Measurements from ENCODE around the gene ARSG. TPM values are rescaled to one million over a fixed set of nuclear protein-coding genes. Genes with fewer than 3 reads are reported as not detected.

The ARSG gene
- total RNA-seq, 1 donor from 2014 or later: 10.4 TPM

DNA sequence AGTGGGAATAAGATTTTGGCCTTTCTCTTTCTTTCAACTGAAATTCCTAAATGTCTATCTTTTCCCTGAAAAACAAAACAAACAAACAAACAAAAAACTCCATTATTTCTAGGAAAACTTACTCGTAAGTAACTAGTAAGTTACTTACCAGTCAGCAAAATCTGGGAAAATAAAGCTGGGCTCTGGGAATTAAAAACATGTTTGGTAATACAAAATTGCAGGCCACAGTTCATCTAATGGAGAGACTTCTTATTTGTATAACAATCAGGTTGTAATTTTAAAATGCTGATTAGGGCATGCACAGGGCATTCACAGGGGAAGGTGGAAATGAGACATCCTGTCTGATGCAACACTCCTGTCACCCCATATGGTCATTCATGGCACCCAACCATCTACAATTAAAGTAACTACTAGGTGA is 169.8 kb downstream of the ARSG start:
- intact Hi-C loops (cut with micrococcal nuclease): loop anchor here (2.0 to 10.0 kb wide), 6 partner anchors 114 to 744 kb away; partner anchors contain the start of genes BPTF and NOL11

DNA sequence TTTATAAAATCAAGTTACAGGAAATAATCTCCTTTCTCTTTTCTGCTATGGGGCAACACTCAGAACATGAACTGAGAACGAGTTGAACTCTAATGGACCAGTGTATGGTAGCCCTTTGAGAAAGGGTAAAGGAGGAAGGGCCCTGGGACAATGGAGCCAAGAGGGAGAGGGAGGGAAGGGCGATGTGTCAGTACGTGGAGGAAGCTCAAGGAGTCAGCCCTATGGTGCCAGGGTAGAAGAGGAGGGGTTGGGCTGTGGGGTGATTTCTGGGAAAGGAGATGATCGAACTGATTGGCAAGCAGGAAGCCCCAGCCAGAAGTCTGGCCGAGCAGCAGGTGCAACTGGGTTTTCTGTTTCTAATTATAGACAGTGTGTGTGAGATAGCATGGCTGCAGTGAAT is 170.3 kb downstream of the ARSG start:
- intact Hi-C loops (cut with micrococcal nuclease): loop anchor here (2.0 to 10.0 kb wide), 6 partner anchors 115 to 745 kb away; partner anchors contain the start of genes BPTF and NOL11

DNA sequence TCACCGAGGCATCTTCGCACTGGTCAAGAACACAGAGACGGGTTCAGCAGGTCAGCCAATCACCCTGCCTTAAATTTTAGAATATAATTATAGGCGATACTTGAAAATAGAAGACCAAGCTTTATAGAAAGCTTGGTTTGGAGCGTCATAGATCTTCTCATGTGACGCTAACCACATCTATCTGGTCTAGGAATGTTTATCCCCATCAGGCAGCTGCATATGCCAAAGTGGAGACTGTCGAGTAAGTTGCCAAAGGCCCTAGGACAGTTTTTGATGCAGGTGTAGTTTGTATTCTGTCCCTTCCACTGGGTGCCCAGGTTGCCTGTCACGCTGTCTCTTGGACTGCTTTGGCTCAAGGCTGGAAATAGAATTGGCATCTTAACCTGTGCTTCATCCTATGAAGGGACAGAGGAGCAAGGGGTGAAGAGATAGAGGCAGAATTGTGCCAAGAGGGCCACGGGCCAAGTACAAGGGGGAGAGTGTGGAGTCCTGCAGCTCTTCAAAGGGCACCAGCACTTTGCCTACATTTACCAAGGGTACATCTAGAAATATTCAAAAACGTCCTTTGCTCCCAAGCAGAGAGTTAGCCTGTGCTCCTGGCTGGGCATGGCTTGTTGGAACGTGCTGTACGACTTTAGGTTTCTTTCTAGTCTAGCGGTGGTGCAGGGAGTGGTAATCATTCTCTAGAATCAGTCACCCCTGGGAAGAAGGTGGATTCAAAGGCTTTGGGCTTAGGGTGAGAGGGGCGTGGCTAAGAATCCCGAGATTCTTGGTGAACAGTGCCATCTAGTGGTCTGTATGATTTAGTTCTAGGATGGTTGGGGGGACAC is 171.3 kb downstream of the ARSG start:
- intact Hi-C loops (cut with micrococcal nuclease): loop anchor here (1.0 to 10.0 kb wide), 10 partner anchors 26 to 635 kb away; partner anchors contain the start of gene BPTF

DNA sequence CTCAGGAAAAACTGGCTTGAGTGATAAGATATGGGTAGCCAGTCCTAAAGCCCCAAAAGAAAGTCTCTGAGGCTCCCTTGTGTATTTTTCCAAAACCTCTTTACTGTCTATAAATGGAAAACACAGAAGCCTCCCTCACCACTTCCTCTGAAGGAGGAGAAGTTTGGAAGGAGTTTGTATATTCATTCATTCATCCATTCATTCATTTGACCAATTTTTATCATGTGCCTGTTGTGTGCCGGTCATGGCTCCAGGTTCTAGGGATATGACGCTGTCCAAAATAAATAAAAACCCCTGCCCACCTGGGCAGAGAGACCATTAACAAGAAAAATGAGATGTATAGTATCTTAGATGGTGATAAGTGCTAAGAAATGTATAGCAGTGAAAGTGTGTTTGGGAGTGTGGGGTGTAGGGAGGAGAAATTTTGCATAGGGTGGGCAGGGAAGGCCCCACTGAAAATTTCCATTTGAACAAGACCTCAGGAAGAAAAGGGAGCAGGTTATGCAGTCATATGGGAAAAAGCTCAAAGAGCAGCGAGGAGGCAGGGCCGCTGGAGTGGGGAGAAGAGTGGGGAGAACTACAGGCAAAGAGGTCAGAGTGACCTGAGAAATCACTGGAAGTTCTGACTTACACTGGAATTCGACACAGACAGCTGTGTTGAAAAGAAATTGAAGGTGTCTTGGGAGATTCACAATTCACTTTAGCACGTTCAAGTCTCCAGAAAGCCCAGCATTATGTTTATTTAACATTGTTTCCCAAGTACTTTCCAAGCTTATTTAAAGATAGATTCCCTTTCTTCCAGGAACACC is 172.1 kb downstream of the ARSG start:
- intact Hi-C loops (cut with micrococcal nuclease): loop anchor here (1.0 to 10.0 kb wide), 10 partner anchors 25 to 636 kb away; partner anchors contain the start of gene BPTF

DNA sequence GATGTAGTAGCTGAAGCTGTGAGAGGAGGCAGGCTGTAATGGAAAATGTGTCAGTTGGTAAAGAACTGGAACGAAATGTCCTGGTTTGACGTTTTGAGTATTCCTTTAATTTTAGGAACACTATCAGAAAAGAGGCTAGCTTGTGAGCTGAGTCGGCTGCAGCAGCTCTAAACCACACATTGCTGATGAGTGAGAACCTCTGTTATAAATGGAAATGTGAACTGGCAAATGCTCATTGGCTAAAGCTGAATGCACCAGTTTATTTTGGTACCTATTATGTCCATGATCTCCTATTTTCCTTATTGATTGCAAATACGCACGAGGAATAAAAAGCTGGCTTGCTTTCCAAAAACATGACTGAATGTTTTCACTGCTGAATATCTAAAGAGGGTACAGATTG is 177.0 kb downstream of the ARSG start:
- intact Hi-C loops (cut with micrococcal nuclease): loop anchor here (2.0 to 10.0 kb wide), 2 partner anchors 40 to 504 kb away; no protein-coding TSS in a partner anchor

DNA sequence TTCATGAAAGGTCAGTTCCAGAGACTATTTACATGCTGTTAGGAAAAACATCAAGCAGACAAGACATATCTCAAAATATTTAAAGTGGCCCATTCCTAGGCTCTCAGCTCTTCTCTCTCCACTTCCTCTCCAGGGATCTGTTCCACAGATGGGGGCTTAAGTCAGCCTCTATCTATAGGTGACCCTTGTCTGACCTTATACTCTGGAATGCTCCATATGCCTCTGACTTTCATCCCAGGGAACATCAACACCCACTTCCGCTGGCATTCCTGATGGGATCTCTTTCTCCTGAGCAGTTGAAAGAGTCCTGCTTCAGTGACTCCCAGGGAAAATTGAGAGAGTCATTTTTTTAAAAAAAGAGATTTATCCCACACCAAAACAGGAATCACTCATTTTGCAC is 177.5 kb downstream of the ARSG start:
- intact Hi-C loops (cut with micrococcal nuclease): loop anchor here (2.0 to 10.0 kb wide), 2 partner anchors 40 to 504 kb away; no protein-coding TSS in a partner anchor

Other genes with a start within 250 kb of the ARSG start
- gene AMZ2, start 43.5 kb upstream of the ARSG start, total RNA-seq: 79.7 and 87.5 TPM in 2 replicates
- gene SLC16A6, start 368 bp upstream of the ARSG start, total RNA-seq: 5.3 and 5.7 TPM in 2 replicates
- gene WIPI1, start 166.0 kb downstream of the ARSG start, total RNA-seq: 19.2 and 21.4 TPM in 2 replicates
- gene PRKAR1A, start 220.9 kb downstream of the ARSG start, total RNA-seq: 187 and 190 TPM in 2 replicates

All from T-helper 2 cell treated with Interferon-gamma antibody and Interleukin-4, amounts not matched to agents 100 ng/mL and 5 ng/mL, for 36 hours (primary cell).